MG63 (cell line): ENCODE measurements around the gene NLE1. TPM values are rescaled to one million over a fixed set of nuclear protein-coding genes. Genes with fewer than 3 reads are reported as not detected.
"Not testable (repeated sequence)": the region's sequence is repeated elsewhere in the genome, so short reads cannot be mapped to it uniquely, and the experiment has no call there.

ENCODE experiments used
- DNase-seq: peaks from one replicate; pipeline ENCODE4 v3.0.0-alpha.2; 2020
- H3K27me3 ChIP-seq: fragments of 250-450 bp; sonication (Bioruptor Pico); 2 replicates; pipeline ENCODE4 v1.5.1; 2020; ENCODE audit warnings: mild to moderate bottlenecking, moderate library complexity
- H3K36me3 ChIP-seq: fragments of 250-450 bp; sonication (Bioruptor Pico); 2 replicates; pipeline ENCODE4 v1.5.1; 2020; ENCODE audit warnings: mild to moderate bottlenecking, moderate library complexity
- H3K4me3 ChIP-seq: fragments of 250-450 bp; sonication (Bioruptor Pico); 2 replicates; pipeline ENCODE4 v1.5.1; 2020; ENCODE audit warnings: mild to moderate bottlenecking, moderate library complexity
- H3K9me3 ChIP-seq: fragments of 250-450 bp; sonication (Bioruptor Pico); 2 replicates; pipeline ENCODE4 v1.5.1; 2020; ENCODE audit warnings: mild to moderate bottlenecking, moderate library complexity
- total RNA-seq: library from RNA; depleted of rRNA; stranded (reverse); fragments of >200 nt; shearing (Covaris generic); gene quantifications from 2 replicates; pipeline ENCODE4 v1.2.3, GENCODE V29; 2014; ENCODE audit warnings: low replicate concordance

NLE1 gene
- total RNA-seq, 1 experiment from 2014 or later: 71.4 TPM

- DNase-seq: no peak
- H3K27me3 ChIP-seq: no peaks in the 10 kb centered on the region
- H3K36me3 ChIP-seq: peaks cover 6% of the 10 kb centered on the region; the same call in 1 of the 2 replicates
- no peaks in the 10 kb centered on the region for H3K9me3 ChIP-seq
- H3K4me3 ChIP-seq: no peak overlapping the region
Observed at GRCh38 chr17:35146214-35146833, 4.2 kb upstream of the NLE1 start.

GRCh38 chr17:35144840-35145239 is 2.7 kb upstream of the NLE1 start:
- no peak overlapping the region for H3K4me3 ChIP-seq
- H3K27me3 ChIP-seq: no peaks in the 10 kb centered on the region
- no peak for DNase-seq
- H3K36me3 ChIP-seq: peaks cover 19% of the 10 kb centered on the region
- H3K9me3 ChIP-seq: no peaks in the 10 kb centered on the region

GRCh38 chr17:35142467-35142796 is 329 bp upstream of the NLE1 start:
- H3K27me3 ChIP-seq: no peaks in the 10 kb centered on the region
- H3K9me3 ChIP-seq: no peaks in the 10 kb centered on the region
- peaks cover 43% of the 10 kb centered on the region for H3K36me3 ChIP-seq
- H3K4me3 ChIP-seq: peak overlapping the region; percentile 99
- no peak for DNase-seq

- no peak overlapping the region for H3K4me3 ChIP-seq
- no peaks in the 10 kb centered on the region for H3K27me3 ChIP-seq
- no peak for DNase-seq
- H3K9me3 ChIP-seq: no peaks in the 10 kb centered on the region
- H3K36me3 ChIP-seq: peaks cover 85% of the 10 kb centered on the region
Observed at GRCh38 chr17:35138218-35138617, 3.9 kb downstream of the NLE1 start.

- DNase-seq: no peak
- Histone ChIP-seq H3K4me3 (no peak overlapping the region), H3K9me3 (no peaks in the 10 kb centered on the region), H3K27me3 (no peaks in the 10 kb centered on the region), H3K36me3 (peaks cover 98% of the 10 kb centered on the region)
Observed at GRCh38 chr17:35135322-35135721, 6.8 kb downstream of the NLE1 start.

GRCh38 chr17:35132816-35133550 is 9.1 kb downstream of the NLE1 start:
- Histone ChIP-seq H3K4me3 (no peak overlapping the region), H3K36me3 (peaks cover 74% of the 10 kb centered on the region), H3K27me3 (no peaks in the 10 kb centered on the region), H3K9me3 (no peaks in the 10 kb centered on the region)
- no peak for DNase-seq

GRCh38 chr17:35132099-35132498 is 10.0 kb downstream of the NLE1 start:
- no peak for DNase-seq
- no peaks in the 10 kb centered on the region for H3K27me3 ChIP-seq
- no peaks in the 10 kb centered on the region for H3K9me3 ChIP-seq
- peaks cover 71% of the 10 kb centered on the region for H3K36me3 ChIP-seq
- no peak overlapping the region for H3K4me3 ChIP-seq

GRCh38 chr17:35130392-35130791 is 11.7 kb downstream of the NLE1 start:
- Histone ChIP-seq H3K27me3 (no peaks in the 10 kb centered on the region), H3K36me3 (peaks cover 54% of the 10 kb centered on the region), H3K9me3 (no peaks in the 10 kb centered on the region), H3K4me3 (no peak overlapping the region)
- no peak for DNase-seq

- Histone ChIP-seq H3K9me3 (no peaks in the 10 kb centered on the region), H3K4me3 (no peak overlapping the region), H3K27me3 (no peaks in the 10 kb centered on the region), H3K36me3 (peaks cover 49% of the 10 kb centered on the region)
- no peak for DNase-seq
Observed at GRCh38 chr17:35129973-35130351, 12.1 kb downstream of the NLE1 start.

GRCh38 chr17:35129154-35129972 is 12.7 kb downstream of the NLE1 start:
- peak; percentile 50 for DNase-seq

GRCh38 chr17:35127751-35128514 is 14.2 kb downstream of the NLE1 start:
- Histone ChIP-seq H3K36me3 (peaks cover 29% of the 10 kb centered on the region), H3K9me3 (no peaks in the 10 kb centered on the region), H3K27me3 (no peaks in the 10 kb centered on the region), H3K4me3 (no peak overlapping the region)
- DNase-seq: peak; percentile 12

More at GRCh38 chr17:35129154-35129972, 12.7 kb downstream of the NLE1 start:
- Histone ChIP-seq H3K36me3 (peaks cover 43% of the 10 kb centered on the region), H3K27me3 (no peaks in the 10 kb centered on the region), H3K9me3 (no peaks in the 10 kb centered on the region), H3K4me3 (no peak overlapping the region)

- Histone ChIP-seq H3K4me3 (no peak within 1 kb of the TSS), H3K27me3 (no peaks in the 10 kb centered on the region; the same call in 1 of the 2 replicates), H3K9me3 (no peaks in the 10 kb centered on the region), H3K36me3 (peaks cover 13% of the 10 kb centered on the region; the same call in 1 of the 2 replicates)
- DNase-seq: no peak
Observed at GRCh38 chr17:35121315-35121714, 20.8 kb downstream of the NLE1 start, which contains the start of gene FNDC8. Gene FNDC8, plus strand, starts transcription at chr17:35121615. Its CDS starts 79 bp downstream, at chr17:35121694.

GRCh38 chr17:35119370-35120165 is 22.5 kb downstream of the NLE1 start, which contains the start of gene RAD51D:
Gene RAD51D, minus strand, starts transcription at chr17:35119860. Its CDS starts 247 bp downstream, at chr17:35119613.
- peak; percentile 83 for DNase-seq
- Histone ChIP-seq H3K4me3 (peak within 1 kb of the TSS; percentile 84), H3K36me3 (peaks cover 14% of the 10 kb centered on the region), H3K27me3 (no peaks in the 10 kb centered on the region; the same call in 1 of the 2 replicates), H3K9me3 (no peaks in the 10 kb centered on the region)

- H3K27me3 ChIP-seq: no peaks in the 10 kb centered on the region; the same call in 1 of the 2 replicates
- H3K4me3 ChIP-seq: no peak overlapping the region
- no peak for DNase-seq
- peaks cover 20% of the 10 kb centered on the region for H3K36me3 ChIP-seq
- H3K9me3 ChIP-seq: no peaks in the 10 kb centered on the region
Observed at GRCh38 chr17:35117984-35118383, 24.1 kb downstream of the NLE1 start.

GRCh38 chr17:35116845-35117244 is 25.3 kb downstream of the NLE1 start:
- Histone ChIP-seq H3K27me3 (no peaks in the 10 kb centered on the region; the same call in 1 of the 2 replicates), H3K9me3 (no peaks in the 10 kb centered on the region), H3K36me3 (peaks cover 22% of the 10 kb centered on the region), H3K4me3 (no peak overlapping the region)
- no peak for DNase-seq

- not testable (repeated sequence) for DNase-seq, H3K9me3 ChIP-seq
- H3K36me3 ChIP-seq: peaks cover 27% of the 10 kb centered on the region
Observed at GRCh38 chr17:35110791-35111190, 31.3 kb downstream of the NLE1 start.

More at GRCh38 chr17:35110791-35111190, 31.3 kb downstream of the NLE1 start:
- H3K4me3 ChIP-seq, H3K27me3 ChIP-seq: not testable (repeated sequence)
